Esophagus (tissue), 2 donors: Measurements from ENCODE around the gene PRR14. TPM values are rescaled to one million over a fixed set of nuclear protein-coding genes. Genes with fewer than 3 reads are reported as not detected.

Experiments
- H3K27ac ChIP-seq, 2 donors: one replicate each; pipeline ENCODE4 v1.5.1; 2013; ENCODE audit warnings: low read depth in 2 of 2, mild to moderate bottlenecking in 2 of 2, inconsistent platforms in 1 of 2, low read length in 1 of 2, moderate library complexity in 1 of 2
- H3K27me3 ChIP-seq, 2 donors: one replicate each; pipeline ENCODE4 v1.6.1; 2013; ENCODE audit warnings: low read length in 2 of 2, control low read depth in 1 of 2, mild to moderate bottlenecking in 1 of 2; ENCODE audit not compliant: insufficient read depth in 2 of 2, control insufficient read depth in 1 of 2
- H3K36me3 ChIP-seq, 2 donors: one replicate each; pipeline ENCODE4 v1.6.1; 2013; ENCODE audit warnings: low read length in 1 of 2; ENCODE audit not compliant: control insufficient read depth in 2 of 2, insufficient read depth in 2 of 2
- H3K4me1 ChIP-seq, 2 donors: one replicate each; pipeline ENCODE4 v1.6.1; 2013; ENCODE audit warnings: low read length in 1 of 2; ENCODE audit not compliant: control insufficient read depth in 2 of 2, insufficient read depth in 2 of 2
- H3K4me3 ChIP-seq, 2 donors: one replicate each; pipeline ENCODE4 v1.5.1; 2013; ENCODE audit warnings: low read length in 2 of 2, mild to moderate bottlenecking in 2 of 2, low read depth in 1 of 2, moderate library complexity in 1 of 2
- H3K9me3 ChIP-seq, 2 donors: one replicate each; pipeline ENCODE4 v1.6.1; 2013; ENCODE audit warnings: mild to moderate bottlenecking in 2 of 2, low read depth in 1 of 2, low read length in 1 of 2, moderate library complexity in 1 of 2; ENCODE audit not compliant: control insufficient read depth in 2 of 2, insufficient read depth in 1 of 2
- WGBS, 2 donors: extraction: QIAGEN DNeasy Blood & Tissue Kit; methylation state at CpG; one replicate each; pipeline ENCODE4 v1.1.7; 2013; 5-methylcytosine and 5-hydroxymethylcytosine counted together
- polyA plus RNA-seq, 2 donors: library from polyadenylated mRNA; stranded (reverse); fragments of 200-250 nt; gene quantifications; one replicate each; pipeline ENCODE4 v1.2.3, GENCODE V29; 2013
- donor health status: healthy with polysubstance abuse.
- donor health status: Bipolar disorder and iron deficiency.

The PRR14 gene
- polyA plus RNA-seq, 2 donors: 26.8 to 51.8 TPM

- peak overlapping the region; percentile 98 to 99 for H3K27ac ChIP-seq
- peaks cover 0 to 4% of the 10 kb centered on the region in 2 donors for H3K4me1 ChIP-seq
- WGBS, 2 donors: 30 to 33% methylated on average over 22 of the region's 22 CpGs
- peaks cover 0 to 20% of the 10 kb centered on the region in 2 donors for H3K36me3 ChIP-seq
- no peaks in the 10 kb centered on the region for H3K27me3 ChIP-seq
- peak overlapping the region; percentile 55 to 72 for H3K4me3 ChIP-seq
- H3K9me3 ChIP-seq: no peaks in the 10 kb centered on the region
Measured at GRCh38 chr16:30649725-30650368, 913 bp upstream of the PRR14 start.

DNA sequence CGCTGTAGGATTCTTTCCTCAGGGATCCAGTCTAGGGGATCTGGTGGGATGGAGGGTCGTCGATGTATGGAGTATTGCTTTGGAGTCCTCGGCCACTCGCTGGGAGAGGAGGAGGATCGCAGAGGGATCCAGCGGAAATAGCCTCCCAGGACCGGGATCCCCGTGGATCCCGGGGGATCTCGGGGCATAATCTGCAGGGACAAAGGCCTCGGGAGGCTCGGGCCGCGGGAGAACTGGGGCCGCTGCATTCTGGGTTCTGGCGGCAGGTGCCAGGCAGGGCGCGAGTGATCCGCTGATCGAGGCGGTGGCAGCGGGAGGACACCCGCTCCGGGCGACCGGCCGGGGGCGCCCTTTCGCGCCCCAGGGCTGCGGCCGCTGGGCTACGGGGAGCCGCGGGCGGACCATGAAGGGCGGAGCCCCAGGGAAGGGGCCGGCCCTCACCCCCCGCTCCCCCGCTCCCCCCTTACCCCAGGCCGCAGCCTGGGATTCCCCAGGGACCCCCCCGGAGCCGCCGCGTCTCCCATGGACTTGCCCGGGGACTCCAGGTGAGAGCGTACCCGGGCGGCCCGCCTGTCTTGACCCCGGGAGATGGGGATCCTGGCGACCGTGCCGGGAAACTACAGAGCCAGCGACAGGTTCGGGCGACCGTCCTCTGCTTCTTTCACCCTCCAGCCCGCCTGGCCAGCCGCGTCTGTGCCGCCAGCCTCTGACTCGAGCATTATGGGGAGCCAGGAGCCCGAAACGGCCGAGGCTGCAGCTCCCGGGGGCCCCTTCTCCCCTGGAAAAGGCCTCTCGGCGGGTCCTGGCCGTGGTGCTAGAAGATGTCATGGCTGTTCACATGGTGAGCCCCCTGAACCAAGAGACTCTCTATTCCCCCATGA is 604 bp downstream of the PRR14 start:
- whole genome bisulfite sequencing, 2 donors: 1% methylated on average over 64 to 71 of the region's 71 CpGs
- H3K27me3 ChIP-seq: no peaks in the 10 kb centered on the region
- H3K4me1 ChIP-seq: peaks cover 0 to 4% of the 10 kb centered on the region in 2 donors
- peak overlapping the region; percentile 72 to 78 for H3K4me3 ChIP-seq
- no peaks in the 10 kb centered on the region for H3K9me3 ChIP-seq
- peak overlapping the region; percentile 98 to 99 for H3K27ac ChIP-seq
- peaks cover 8 to 31% of the 10 kb centered on the region in 2 donors for H3K36me3 ChIP-seq

DNA sequence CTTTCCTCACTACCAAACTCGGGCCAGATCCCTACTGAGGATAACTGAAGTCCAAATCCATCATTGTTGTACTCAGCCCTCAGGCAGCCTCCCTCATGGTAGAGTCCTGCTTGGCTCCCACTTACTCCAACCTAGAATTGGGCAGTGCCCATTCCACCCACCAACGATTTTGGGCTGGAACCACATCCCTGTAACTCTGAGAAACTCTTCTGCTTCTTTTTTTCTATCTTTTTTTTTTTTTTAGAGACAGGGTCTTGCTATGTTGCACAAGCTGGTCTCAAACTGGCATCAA is 1.2 kb downstream of the PRR14 start:
- H3K4me3 ChIP-seq: peak overlapping the region; percentile 66 to 72
- H3K4me1 ChIP-seq: peaks cover 0 to 7% of the 10 kb centered on the region in 2 donors
- 9 to 14% methylated on average over 2 of the region's 2 CpGs for WGBS, 2 donors
- H3K36me3 ChIP-seq: peaks cover 8 to 31% of the 10 kb centered on the region in 2 donors
- no peaks in the 10 kb centered on the region for H3K9me3 ChIP-seq
- no peaks in the 10 kb centered on the region for H3K27me3 ChIP-seq
- peak overlapping the region; percentile 98 to 99 for H3K27ac ChIP-seq

GRCh38 chr16:30652718-30653117 is 2.0 kb downstream of the PRR14 start:
- Histone ChIP-seq H3K4me3 (no peak overlapping the region), H3K27ac (no peak overlapping the region), H3K4me1 (peaks cover 0 to 8% of the 10 kb centered on the region in 2 donors), H3K27me3 (no peaks in the 10 kb centered on the region), H3K36me3 (peaks cover 8 to 31% of the 10 kb centered on the region in 2 donors), H3K9me3 (no peaks in the 10 kb centered on the region)
- WGBS, 2 donors: 92% methylated on average over 18 of the region's 18 CpGs

- H3K27ac ChIP-seq: no peak overlapping the region
- 91 to 96% methylated on average over 14 to 18 of the region's 18 CpGs for WGBS, 2 donors
- no peaks in the 10 kb centered on the region for H3K27me3 ChIP-seq
- no peaks in the 10 kb centered on the region for H3K9me3 ChIP-seq
- H3K4me1 ChIP-seq: peaks cover 0 to 6% of the 10 kb centered on the region in 2 donors
- no peak overlapping the region for H3K4me3 ChIP-seq
- H3K36me3 ChIP-seq: peaks cover 8 to 31% of the 10 kb centered on the region in 2 donors
Measured at GRCh38 chr16:30654856-30655255, 4.1 kb downstream of the PRR14 start.

DNA sequence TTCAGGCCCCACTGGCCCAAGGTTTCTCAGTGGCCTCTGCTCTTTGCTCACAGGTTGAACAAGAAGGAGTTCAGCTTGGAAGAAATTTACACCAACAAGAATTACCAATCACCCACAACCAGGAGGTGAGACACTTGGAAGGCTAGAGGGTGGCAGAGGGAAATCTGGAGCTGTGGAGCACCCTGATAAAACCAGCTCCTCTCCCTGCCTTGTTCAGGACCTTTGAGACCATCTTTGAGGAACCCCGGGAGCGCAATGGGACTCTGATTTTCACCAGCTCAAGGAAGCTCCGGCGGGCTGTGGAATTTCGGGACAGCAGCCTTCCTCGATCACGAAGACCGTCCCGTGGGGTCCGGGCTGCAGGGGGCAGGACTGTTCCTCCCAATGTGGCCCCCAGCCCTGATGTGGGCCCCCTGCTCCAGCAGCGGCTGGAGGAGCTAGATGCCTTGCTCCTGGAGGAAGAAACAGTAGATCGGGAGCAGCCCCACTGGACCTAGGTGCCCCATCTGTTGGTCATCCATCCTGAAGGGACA is 5.1 kb downstream of the PRR14 start:
- no peaks in the 10 kb centered on the region for H3K9me3 ChIP-seq
- H3K27me3 ChIP-seq: no peaks in the 10 kb centered on the region
- peaks cover 8 to 32% of the 10 kb centered on the region in 2 donors for H3K36me3 ChIP-seq
- H3K27ac ChIP-seq: peak overlapping the region in 1 of 2 donors; percentile 11
- WGBS, 2 donors: 96 to 97% methylated on average over 12 of the region's 12 CpGs
- H3K4me3 ChIP-seq: no peak overlapping the region
- peaks cover 0 to 7% of the 10 kb centered on the region in 2 donors for H3K4me1 ChIP-seq

- Histone ChIP-seq H3K4me1 (peaks cover 0 to 12% of the 10 kb centered on the region in 2 donors), H3K27me3 (no peaks in the 10 kb centered on the region), H3K4me3 (no peak overlapping the region), H3K27ac (no peak overlapping the region), H3K36me3 (peaks cover 8 to 36% of the 10 kb centered on the region in 2 donors), H3K9me3 (no peaks in the 10 kb centered on the region)
- 95 to 97% methylated on average over 8 of the region's 8 CpGs for WGBS, 2 donors
Measured at GRCh38 chr16:30656388-30656787, 5.6 kb downstream of the PRR14 start.

GRCh38 chr16:30656974-30657865 is 6.5 kb downstream of the PRR14 start:
- no peaks in the 10 kb centered on the region for H3K9me3 ChIP-seq
- H3K27ac ChIP-seq: peak overlapping the region; percentile 85 to 94
- peak overlapping the region; percentile 24 to 30 for H3K4me3 ChIP-seq
- WGBS, 2 donors: 29% methylated on average over 32 of the region's 32 CpGs
- H3K27me3 ChIP-seq: no peaks in the 10 kb centered on the region
- peaks cover 0 to 13% of the 10 kb centered on the region in 2 donors for H3K4me1 ChIP-seq
- peaks cover 13 to 40% of the 10 kb centered on the region in 2 donors for H3K36me3 ChIP-seq
